Erythroblast (primary cell): ENCODE data around the gene CNEP1R1.

ENCODE experiments used
- GATA1 ChIP-seq: IDR thresholded peaks from 2 replicates; pipeline ENCODE4 v1.6.1; 2011; ENCODE audit warnings: low read depth, mild to moderate bottlenecking, control low read depth, low read length, moderate library complexity
- POLR2A ChIP-seq: IDR thresholded peaks from 2 replicates; pipeline ENCODE4 v1.6.1; 2011; ENCODE audit warnings: mild to moderate bottlenecking, low read length

DNA sequence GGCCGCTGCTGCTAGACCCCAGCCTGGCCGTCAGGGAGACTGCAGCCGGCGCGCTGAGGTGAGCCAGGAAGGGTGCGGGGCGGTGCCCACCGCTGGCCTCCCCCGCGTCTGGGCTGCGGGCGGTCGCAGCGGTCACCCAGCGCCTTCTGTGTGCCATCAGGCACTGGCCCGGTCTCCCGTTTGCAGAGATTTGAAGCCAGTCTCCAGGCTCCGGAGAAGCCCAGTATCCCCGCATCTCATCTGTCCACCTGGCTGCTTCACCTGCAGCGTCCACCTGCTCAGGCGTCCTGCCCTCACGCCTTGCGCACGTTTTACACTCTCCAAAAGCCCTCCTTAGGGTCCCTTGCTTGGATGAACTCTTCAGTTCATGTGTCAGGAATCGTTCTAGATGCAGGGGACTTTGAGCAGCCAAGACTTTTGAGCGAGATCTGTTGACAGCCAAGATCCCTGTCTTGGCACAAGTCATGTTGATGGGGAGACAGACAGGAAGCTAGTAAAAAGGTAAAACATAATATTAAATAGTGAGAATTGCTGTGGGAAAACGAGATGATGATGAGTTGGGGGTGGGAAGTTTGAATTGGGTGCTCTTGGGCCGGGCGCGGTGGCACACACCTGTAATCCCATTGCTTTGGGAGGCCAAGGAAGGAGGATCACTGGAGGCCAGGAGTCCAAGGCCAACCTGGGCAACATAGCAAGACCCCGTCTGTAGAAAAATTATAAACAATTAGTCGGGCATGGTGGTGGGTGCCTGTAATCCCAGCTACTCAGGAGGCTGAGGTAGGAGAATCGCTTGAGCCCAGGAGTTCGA is 41.7 kb downstream of the CNEP1R1 start:
- TF ChIP-seq POLR2A (no peak), GATA1 (no peak)
